ENCODE results near the gene BMERB1. TPM values are rescaled to one million over a fixed set of nuclear protein-coding genes. Genes with fewer than 3 reads are reported as not detected.
"Not testable (repeated sequence)": the region's sequence is repeated elsewhere in the genome, so short reads cannot be mapped to it uniquely, and the experiment has no call there.

The BMERB1 gene
- polyA plus RNA-seq, 4 donors, result 0.89 to 20.9 (median 4.7) TPM

DNA sequence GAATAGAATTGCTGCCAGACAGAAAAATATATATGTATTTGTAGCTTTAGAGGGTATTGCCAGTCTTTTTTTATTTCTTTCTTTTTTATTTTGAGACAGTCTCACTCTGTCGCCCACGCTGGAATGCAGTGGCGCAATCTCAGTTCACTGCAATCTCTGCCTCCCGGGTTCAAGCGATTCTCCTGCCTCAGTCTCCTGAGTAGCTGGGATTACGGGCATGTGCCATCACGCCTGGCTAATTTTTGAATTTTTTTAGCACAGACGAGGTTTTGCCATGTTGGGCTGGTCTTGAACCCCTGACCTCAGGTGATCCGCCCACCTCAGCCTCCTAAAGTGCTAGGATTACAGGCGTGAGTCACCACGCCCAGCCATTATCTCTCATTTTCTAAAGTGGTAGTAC lies 3.5 kb upstream of the BMERB1 start:
- WGBS, 3 donors, result 72 to 80% (median 73%) methylated on average over 11 of the region's 11 CpGs
- peaks cover 8 to 30% (median 11%) of the 10 kb centered on the region in 3 donors for H3K27me3 ChIP-seq (ENCODE audit: control insufficient read depth in 3 of 3, insufficient read depth in 3 of 3, low read length in 3 of 3)
- not testable (repeated sequence) for H3K9me3 ChIP-seq (ENCODE audit: control insufficient read depth in 2 of 2, insufficient read depth in 1 of 2, low read depth in 1 of 2, low read length in 1 of 2); DNase-seq; H3K4me3 ChIP-seq (ENCODE audit: low read depth in 1 of 3, low read length in 3 of 3); H3K36me3 ChIP-seq (ENCODE audit: control insufficient read depth in 3 of 3, insufficient read depth in 2 of 3, low read depth in 1 of 3, low read length in 3 of 3); H3K4me1 ChIP-seq (ENCODE audit: control insufficient read depth in 3 of 3, insufficient read depth in 2 of 3, low read depth in 1 of 3, low read length in 2 of 3); FAIRE-seq; H3K27ac ChIP-seq (ENCODE audit: low read depth in 1 of 3, low read length in 2 of 3)

DNA sequence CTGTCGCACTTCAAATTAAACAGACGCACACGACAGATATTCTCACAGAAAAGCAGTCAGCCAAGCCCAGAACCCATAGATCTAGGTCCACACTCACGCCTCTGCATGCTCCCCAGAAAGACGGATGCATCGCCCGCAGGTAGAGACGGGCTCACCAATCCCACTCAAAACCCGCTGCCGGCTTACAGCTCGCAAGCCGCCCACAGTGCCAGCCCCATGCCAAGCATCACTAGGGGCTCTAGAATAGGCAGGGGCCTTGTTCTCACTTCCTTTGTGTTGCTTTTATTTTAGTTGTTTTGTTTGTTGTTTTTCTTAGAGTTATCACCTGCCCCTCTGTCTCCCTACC lies 336 bp upstream of the BMERB1 start:
- DNase-seq (no peak), FAIRE-seq (no peak)
- H3K4me3 ChIP-seq (ENCODE audit: low read depth in 1 of 3, low read length in 3 of 3), result peak overlapping the region in 1 of 3 donors; percentile 56
- peaks cover 0 to 3% (median 0%) of the 10 kb centered on the region in 3 donors for H3K4me1 ChIP-seq (ENCODE audit: control insufficient read depth in 3 of 3, insufficient read depth in 2 of 3, low read depth in 1 of 3, low read length in 2 of 3)
- no peaks in the 10 kb centered on the region for H3K9me3 ChIP-seq (ENCODE audit: control insufficient read depth in 2 of 2, insufficient read depth in 1 of 2, low read depth in 1 of 2, low read length in 1 of 2)
- H3K27ac ChIP-seq (ENCODE audit: low read depth in 1 of 3, low read length in 2 of 3), result peak overlapping the region in 1 of 3 donors; percentile 64
- H3K36me3 ChIP-seq (ENCODE audit: control insufficient read depth in 3 of 3, insufficient read depth in 2 of 3, low read depth in 1 of 3, low read length in 3 of 3), result no peaks in the 10 kb centered on the region
- peaks cover 8 to 34% (median 11%) of the 10 kb centered on the region in 3 donors for H3K27me3 ChIP-seq (ENCODE audit: control insufficient read depth in 3 of 3, insufficient read depth in 3 of 3, low read length in 3 of 3)
- 29 to 42% (median 37%) methylated on average over 12 of the region's 12 CpGs for WGBS, 3 donors

DNA sequence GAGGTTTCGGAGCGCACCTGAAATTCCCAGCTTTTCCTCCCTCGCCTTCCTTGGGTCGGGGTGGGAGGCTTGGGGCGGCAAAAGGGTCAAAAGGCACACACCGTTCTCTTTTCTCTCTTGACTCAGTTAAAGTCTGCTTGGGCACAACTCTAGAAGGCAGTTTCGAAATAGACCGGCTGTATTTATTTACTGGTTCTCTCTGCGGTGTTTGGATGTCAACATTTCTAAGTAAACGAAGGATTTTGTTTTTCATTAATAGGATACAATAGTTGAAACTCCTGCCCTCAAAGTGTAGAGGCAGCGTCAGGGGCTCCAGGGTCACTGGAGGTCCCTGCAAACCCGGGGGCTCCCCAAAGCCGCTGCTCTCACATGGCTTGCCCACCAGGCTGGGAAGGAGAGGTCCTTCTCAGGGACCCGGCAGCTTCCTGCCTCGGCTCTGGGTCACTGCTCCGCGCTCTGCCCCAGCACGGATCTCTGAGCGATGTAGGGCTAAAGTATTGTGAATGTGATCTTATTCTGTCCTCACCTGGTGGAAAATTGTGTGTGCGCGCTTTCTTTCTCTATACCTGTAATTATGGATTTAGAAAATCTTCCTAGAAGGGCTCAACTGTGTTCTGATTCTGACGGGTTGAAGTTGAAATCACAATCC lies 952 bp downstream of the BMERB1 start:
- Histone ChIP-seq H3K27me3 (ENCODE audit: control insufficient read depth in 3 of 3, insufficient read depth in 3 of 3, low read length in 3 of 3) (peaks cover 8 to 34% (median 11%) of the 10 kb centered on the region in 3 donors), H3K4me1 (ENCODE audit: control insufficient read depth in 3 of 3, insufficient read depth in 2 of 3, low read depth in 1 of 3, low read length in 2 of 3) (peaks cover 0 to 10% (median 0%) of the 10 kb centered on the region in 3 donors), H3K9me3 (ENCODE audit: control insufficient read depth in 2 of 2, insufficient read depth in 1 of 2, low read depth in 1 of 2, low read length in 1 of 2) (no peaks in the 10 kb centered on the region), H3K36me3 (ENCODE audit: control insufficient read depth in 3 of 3, insufficient read depth in 2 of 3, low read depth in 1 of 3, low read length in 3 of 3) (no peaks in the 10 kb centered on the region), H3K27ac (ENCODE audit: low read depth in 1 of 3, low read length in 2 of 3) (peak overlapping the region in 2 of 3 donors; percentile 16 to 28), H3K4me3 (ENCODE audit: low read depth in 1 of 3, low read length in 3 of 3) (peak overlapping the region in 2 of 3 donors; percentile 54 to 56)
- WGBS, 3 donors, result 5 to 9% (median 8%) methylated on average over 22 of the region's 22 CpGs
- FAIRE-seq (no peak), DNase-seq (no peak)

DNA sequence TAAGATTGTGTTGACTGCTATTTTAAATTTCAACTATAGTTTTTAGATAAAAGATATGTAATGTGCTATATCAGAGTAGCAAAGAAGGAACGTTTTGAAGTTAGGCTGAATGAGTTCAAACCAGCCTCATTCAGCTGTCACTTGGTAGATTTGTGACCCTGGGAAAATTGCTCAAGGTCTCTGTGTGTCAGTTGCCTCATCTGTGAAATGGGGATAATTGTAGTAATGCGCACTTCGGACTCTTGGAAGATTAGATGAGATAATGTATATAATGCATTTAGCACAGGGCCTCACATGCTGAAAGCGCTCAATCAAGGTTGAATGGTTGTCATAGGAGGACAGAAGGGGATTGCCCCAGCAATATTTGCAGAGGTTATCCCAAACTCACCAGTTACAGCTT lies 4.7 kb downstream of the BMERB1 start:
- peaks cover 0 to 24% (median 3%) of the 10 kb centered on the region in 3 donors for H3K4me1 ChIP-seq (ENCODE audit: control insufficient read depth in 3 of 3, insufficient read depth in 2 of 3, low read depth in 1 of 3, low read length in 2 of 3)
- no peak for FAIRE-seq
- DNase-seq, result no peak

DNA sequence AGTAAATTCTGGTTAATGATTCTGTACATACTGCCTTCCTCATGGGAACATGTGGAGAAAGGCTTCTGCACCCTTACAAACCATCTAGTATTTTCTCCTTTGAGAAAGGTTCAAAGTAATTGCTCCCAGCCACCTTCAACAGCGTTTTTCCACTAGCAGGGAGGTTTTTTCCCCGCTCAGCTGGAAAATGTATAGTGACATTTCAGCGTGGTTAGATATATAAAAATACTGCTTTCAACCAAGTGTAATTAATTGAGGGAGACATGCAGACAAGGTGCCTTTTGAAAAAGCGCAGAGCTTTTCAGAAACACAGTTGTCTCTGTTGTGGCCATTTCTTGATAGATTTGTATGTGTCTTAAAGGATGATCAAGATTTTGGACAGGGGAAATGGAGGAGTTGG lies 5.1 kb downstream of the BMERB1 start:
- FAIRE-seq, result no peak
- peak overlapping the region in 1 of 3 donors; percentile 47 for H3K27ac ChIP-seq (ENCODE audit: low read depth in 1 of 3, low read length in 2 of 3)

More for the DNA sequence above, 4.7 kb downstream of the BMERB1 start:
- H3K4me3 ChIP-seq (ENCODE audit: low read depth in 1 of 3, low read length in 3 of 3), result no peak overlapping the region
- H3K27ac ChIP-seq (ENCODE audit: low read depth in 1 of 3, low read length in 2 of 3), result no peak overlapping the region
- H3K9me3 ChIP-seq (ENCODE audit: control insufficient read depth in 2 of 2, insufficient read depth in 1 of 2, low read depth in 1 of 2, low read length in 1 of 2), result no peaks in the 10 kb centered on the region
- H3K36me3 ChIP-seq (ENCODE audit: control insufficient read depth in 3 of 3, insufficient read depth in 2 of 3, low read depth in 1 of 3, low read length in 3 of 3), result no peaks in the 10 kb centered on the region
- WGBS, 3 donors, result 78 to 84% (median 80%) methylated on average over 4 of the region's 4 CpGs
- peaks cover 5 to 22% (median 8%) of the 10 kb centered on the region in 3 donors for H3K27me3 ChIP-seq (ENCODE audit: control insufficient read depth in 3 of 3, insufficient read depth in 3 of 3, low read length in 3 of 3)

DNA sequence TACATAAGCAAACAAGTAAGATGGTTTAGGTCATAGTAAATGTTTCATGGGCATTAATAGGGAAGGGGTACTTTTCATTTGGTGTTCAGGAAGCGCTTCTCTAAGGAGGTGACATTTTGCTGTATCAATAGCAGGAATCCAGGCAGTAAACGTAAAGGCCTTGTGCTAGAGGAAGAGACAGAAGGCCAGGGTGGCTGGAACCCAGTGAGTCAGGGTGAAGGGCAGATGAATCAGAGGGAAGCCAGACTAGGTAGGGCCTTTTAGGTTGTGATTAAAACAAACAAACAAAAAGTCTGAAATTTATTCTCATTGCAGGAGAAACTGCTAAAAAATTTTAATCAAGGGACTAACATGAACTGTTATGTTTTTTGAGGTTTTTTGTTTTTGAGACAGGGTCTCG lies 6.5 kb downstream of the BMERB1 start:
- Histone ChIP-seq H3K4me1 (ENCODE audit: control insufficient read depth in 3 of 3, insufficient read depth in 2 of 3, low read depth in 1 of 3, low read length in 2 of 3) (peaks cover 0 to 23% (median 3%) of the 10 kb centered on the region in 3 donors), H3K27ac (ENCODE audit: low read depth in 1 of 3, low read length in 2 of 3) (peak overlapping the region in 1 of 3 donors; percentile 6)
- 69 to 89% (median 85%) methylated on average over 3 of the region's 3 CpGs for WGBS, 3 donors

More for the DNA sequence above, 5.1 kb downstream of the BMERB1 start:
- Histone ChIP-seq H3K27me3 (ENCODE audit: control insufficient read depth in 3 of 3, insufficient read depth in 3 of 3, low read length in 3 of 3) (peaks cover 4 to 18% (median 4%) of the 10 kb centered on the region in 3 donors), H3K9me3 (ENCODE audit: control insufficient read depth in 2 of 2, insufficient read depth in 1 of 2, low read depth in 1 of 2, low read length in 1 of 2) (no peaks in the 10 kb centered on the region), H3K36me3 (ENCODE audit: control insufficient read depth in 3 of 3, insufficient read depth in 2 of 3, low read depth in 1 of 3, low read length in 3 of 3) (no peaks in the 10 kb centered on the region), H3K4me1 (ENCODE audit: control insufficient read depth in 3 of 3, insufficient read depth in 2 of 3, low read depth in 1 of 3, low read length in 2 of 3) (peaks cover 0 to 26% (median 3%) of the 10 kb centered on the region in 3 donors), H3K4me3 (ENCODE audit: low read depth in 1 of 3, low read length in 3 of 3) (no peak overlapping the region)
- DNase-seq, result no peak
- WGBS, 3 donors, result 81 to 83% (median 82%) methylated on average over 4 of the region's 4 CpGs

DNA sequence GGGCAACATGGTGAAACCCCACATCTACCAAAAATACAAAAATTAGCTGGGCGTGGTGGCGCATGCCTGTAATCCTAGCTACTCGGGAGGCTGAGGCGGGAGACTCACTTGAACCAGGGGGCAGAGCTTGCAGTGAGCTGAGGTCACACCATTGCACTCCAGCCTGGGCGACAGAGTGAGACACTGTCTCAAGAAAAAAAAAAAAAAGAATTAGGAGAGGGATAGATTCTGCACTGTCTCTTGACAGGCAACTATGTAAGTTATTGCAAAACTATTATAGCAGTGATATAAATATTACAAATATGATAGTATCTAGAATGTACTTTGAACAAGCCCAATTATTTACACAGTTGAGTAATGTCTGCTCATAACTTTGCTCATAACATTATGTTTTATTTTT lies 7.8 kb downstream of the BMERB1 start:
- 48 to 73% (median 50%) methylated on average over 5 of the region's 5 CpGs for WGBS, 3 donors

More for the DNA sequence above, 6.5 kb downstream of the BMERB1 start:
- Histone ChIP-seq H3K4me3 (ENCODE audit: low read depth in 1 of 3, low read length in 3 of 3) (no peak overlapping the region), H3K9me3 (ENCODE audit: control insufficient read depth in 2 of 2, insufficient read depth in 1 of 2, low read depth in 1 of 2, low read length in 1 of 2) (peaks cover 0 to 5% of the 10 kb centered on the region in 2 donors), H3K27me3 (ENCODE audit: control insufficient read depth in 3 of 3, insufficient read depth in 3 of 3, low read length in 3 of 3) (peaks cover 0 to 5% (median 0%) of the 10 kb centered on the region in 3 donors), H3K36me3 (ENCODE audit: control insufficient read depth in 3 of 3, insufficient read depth in 2 of 3, low read depth in 1 of 3, low read length in 3 of 3) (no peaks in the 10 kb centered on the region)
- FAIRE-seq (no peak), DNase-seq (peak in 1 of 2 donors; percentile 55)

DNA sequence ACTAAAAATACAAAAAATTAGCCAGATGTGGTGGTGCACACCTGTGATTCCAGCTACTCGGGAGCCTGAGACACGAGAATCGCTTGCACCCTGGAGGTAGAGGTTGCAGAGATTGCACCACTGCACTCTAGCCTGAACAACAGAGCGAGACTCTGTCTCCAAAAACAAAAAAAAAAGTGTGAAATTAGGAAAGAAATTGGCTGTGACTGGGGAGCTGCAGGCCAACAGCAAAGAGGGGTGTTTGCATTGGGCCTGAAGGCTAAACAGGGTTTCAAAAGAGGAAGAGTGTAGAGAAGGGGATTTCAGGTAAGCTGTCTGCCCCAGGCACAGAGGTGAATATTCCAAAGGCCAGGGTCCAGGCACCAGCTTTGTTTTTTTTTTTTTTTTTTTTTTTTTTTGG lies 9.4 kb downstream of the BMERB1 start:
- H3K4me1 ChIP-seq (ENCODE audit: control insufficient read depth in 3 of 3, insufficient read depth in 2 of 3, low read depth in 1 of 3, low read length in 2 of 3), result peaks cover 0 to 23% (median 3%) of the 10 kb centered on the region in 3 donors
- no peaks in the 10 kb centered on the region for H3K27me3 ChIP-seq (ENCODE audit: control insufficient read depth in 3 of 3, insufficient read depth in 3 of 3, low read length in 3 of 3)
- whole genome bisulfite sequencing, 3 donors, result 81 to 91% (median 86%) methylated on average over 4 of the region's 4 CpGs
- DNase-seq (peak; percentile 29 to 38), FAIRE-seq (no peak)
- no peaks in the 10 kb centered on the region for H3K36me3 ChIP-seq (ENCODE audit: control insufficient read depth in 3 of 3, insufficient read depth in 2 of 3, low read depth in 1 of 3, low read length in 3 of 3)
- no peak overlapping the region for H3K4me3 ChIP-seq (ENCODE audit: low read depth in 1 of 3, low read length in 3 of 3)
- H3K9me3 ChIP-seq (ENCODE audit: control insufficient read depth in 2 of 2, insufficient read depth in 1 of 2, low read depth in 1 of 2, low read length in 1 of 2), result peaks cover 0 to 5% of the 10 kb centered on the region in 2 donors
- H3K27ac ChIP-seq (ENCODE audit: low read depth in 1 of 3, low read length in 2 of 3), result peak overlapping the region in 1 of 3 donors; percentile 14

More for the DNA sequence above, 7.8 kb downstream of the BMERB1 start:
- not testable (repeated sequence) for FAIRE-seq; H3K9me3 ChIP-seq (ENCODE audit: control insufficient read depth in 2 of 2, insufficient read depth in 1 of 2, low read depth in 1 of 2, low read length in 1 of 2); H3K27me3 ChIP-seq (ENCODE audit: control insufficient read depth in 3 of 3, insufficient read depth in 3 of 3, low read length in 3 of 3); H3K36me3 ChIP-seq (ENCODE audit: control insufficient read depth in 3 of 3, insufficient read depth in 2 of 3, low read depth in 1 of 3, low read length in 3 of 3); H3K4me3 ChIP-seq (ENCODE audit: low read depth in 1 of 3, low read length in 3 of 3)
- Histone ChIP-seq H3K4me1 (ENCODE audit: control insufficient read depth in 3 of 3, insufficient read depth in 2 of 3, low read depth in 1 of 3, low read length in 2 of 3) (peaks cover 0 to 23% (median 3%) of the 10 kb centered on the region in 3 donors), H3K27ac (ENCODE audit: low read depth in 1 of 3, low read length in 2 of 3) (peak overlapping the region in 1 of 3 donors; percentile 41)
- peak; percentile 53 to 75 for DNase-seq

All from small intestine (tissue), 7 donors.